Caco-2 (cell line): ENCODE measurements around the gene OAT. TPM values are rescaled to one million over a fixed set of nuclear protein-coding genes. Genes with fewer than 3 reads are reported as not detected.

Experiments used
- BruUV-seq: library from RNA; stranded (reverse); fragments of 400-500 nt; replicated peaks from 2 replicates; lab custom pipeline; 2021; lab: Mats Ljungman, UMichigan
- CTCF ChIA-PET: fragments of 300-600 bp; sonication (Branson Sonifier 250); formaldehyde crosslinking; loops from one replicate; lab custom pipeline; 2022; ENCODE audit warnings: antibody characterized with exemption; lab: Charles Lee
- POLR2A ChIA-PET: fragments of 300-600 bp; sonication (Branson Sonifier 250); formaldehyde crosslinking; loops from one replicate; lab custom pipeline; 2022; ENCODE audit warnings: antibody characterized with exemption; lab: Charles Lee
- DNase-seq, 2 experiments: peaks; one replicate each; pipeline versions ENCODE4 v3.0.0 to v3.0.0-alpha.2; 2020 to 2022
- H3K27me3 ChIP-seq: replicated peaks from 2 replicates; pipeline ENCODE4 v1.6.0; 2011; ENCODE audit warnings: low read length; ENCODE audit not compliant: control insufficient read depth, insufficient read depth
- H3K36me3 ChIP-seq: 2 replicates; pipeline ENCODE4 v1.5.1; 2011; ENCODE audit warnings: low read length; ENCODE audit not compliant: control insufficient read depth, insufficient read depth
- H3K4me1 ChIP-seq: fragments of 250-450 bp; sonication (Bioruptor Pico); 2 replicates; pipeline ENCODE4 v1.5.1; 2020; ENCODE audit warnings: mild to moderate bottlenecking
- H3K4me3 ChIP-seq: 2 replicates; pipeline ENCODE4 v1.5.1; 2011; ENCODE audit warnings: low read depth, mild to moderate bottlenecking, control low read depth, low read length
- H3K9me3 ChIP-seq: fragments of 250-450 bp; sonication (Bioruptor Pico); 2 replicates; pipeline ENCODE4 v1.5.1; 2020; ENCODE audit warnings: mild to moderate bottlenecking, moderate library complexity
- H3K27ac Mint-ChIP-seq: one replicate; pipeline ENCODE4 v1.8.0; 2022; ENCODE audit warnings: mixed read lengths; ENCODE audit not compliant: unreplicated experiment
- H3K27me3 Mint-ChIP-seq: one replicate; pipeline ENCODE4 v1.8.0; 2022; ENCODE audit warnings: mixed read lengths; ENCODE audit not compliant: insufficient read depth, unreplicated experiment
- H3K36me3 Mint-ChIP-seq: one replicate; pipeline ENCODE4 v1.8.0; 2022; ENCODE audit warnings: mild to moderate bottlenecking, mixed read lengths; ENCODE audit not compliant: insufficient read depth, unreplicated experiment
- H3K4me1 Mint-ChIP-seq: one replicate; pipeline ENCODE4 v1.8.0; 2022; ENCODE audit warnings: low read depth, mixed read lengths; ENCODE audit not compliant: unreplicated experiment
- H3K4me3 Mint-ChIP-seq: one replicate; pipeline ENCODE4 v1.8.0; 2022; ENCODE audit warnings: mild to moderate bottlenecking, moderate library complexity, mixed read lengths; ENCODE audit not compliant: unreplicated experiment
- H3K9me3 Mint-ChIP-seq: one replicate; pipeline ENCODE4 v1.8.0; 2022; ENCODE audit warnings: mixed read lengths; ENCODE audit not compliant: unreplicated experiment
- intact Hi-C: fragments of 100-400 bp; cut with micrococcal nuclease; formaldehyde crosslinking; loops from one replicate; pipeline ENCODE4 v1.10.0; 2022; ENCODE audit not compliant: unreplicated experiment
- total RNA-seq: library from RNA; stranded (reverse); gene quantifications from 2 replicates; pipeline ENCODE4 v1.2.3, GENCODE V29; 2022
- TF ChIP-seq, protein P1 (sequence below), 2 experiments: fragments of 200-600 bp in 1 of 2; IDR thresholded peaks; 1 replicate in 1 of 2; 2 replicates in 1 of 2; pipeline versions ENCODE4 v1.5.1 to v1.8.0; 2011 to 2022; ENCODE audit warnings: antibody characterized with exemption in 1 of 2, control low read depth in 1 of 2, inconsistent platforms in 1 of 2, low read depth in 1 of 2, low read length in 1 of 2, mild to moderate bottlenecking in 1 of 2, moderate library complexity in 1 of 2; ENCODE audit not compliant: insufficient read depth in 1 of 2, severe bottlenecking in 1 of 2, unreplicated experiment in 1 of 2

The OAT gene
- total RNA-seq, 1 experiment from 2014 or later = 312 TPM

DNA sequence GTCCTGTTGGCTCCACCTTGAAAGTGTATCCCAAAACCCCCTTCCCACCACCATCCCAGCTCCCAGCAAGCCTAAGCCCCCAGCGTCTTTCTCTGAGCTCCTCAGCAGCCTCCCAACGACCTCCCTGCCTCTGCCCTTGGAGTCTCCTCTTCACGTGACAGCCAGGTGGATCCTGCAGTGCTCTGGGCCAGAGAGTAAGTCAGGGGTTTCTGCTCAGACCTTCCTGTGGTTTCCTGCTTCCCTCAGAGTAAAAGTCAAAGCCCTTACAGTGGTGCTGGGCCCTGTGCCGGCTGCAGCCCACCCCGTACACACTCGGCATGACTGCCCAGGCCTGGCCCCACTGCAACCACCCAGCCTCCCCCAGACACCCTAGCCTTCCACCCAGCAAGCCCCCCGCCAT is 51.9 kb downstream of the OAT start:
- Histone ChIP-seq H3K4me3 (no peak overlapping the region), H3K4me1 (no peaks in the 10 kb centered on the region), H3K27me3 (no peaks in the 10 kb centered on the region), H3K9me3 (peaks cover 1% of the 10 kb centered on the region; the same call in 1 of the 2 replicates), H3K36me3 (no peaks in the 10 kb centered on the region)
- intact Hi-C loops = no loop called here
- H3K4me1 Mint-ChIP-seq = no peaks in the 10 kb centered on the region
- POLR2A ChIA-PET = no interaction called here
- no peak overlapping the region for H3K4me3 Mint-ChIP-seq
- CTCF ChIA-PET = interaction anchor here (0.6 kb wide), 1 partner anchor 52 kb away, joined by 3 read pairs; the partner anchor contains the start of gene OAT
- no TSS peak for BruUV-seq
- DNase-seq = no peak
- H3K27ac Mint-ChIP-seq = no peak overlapping the region
- TF ChIP-seq, protein P1, sequence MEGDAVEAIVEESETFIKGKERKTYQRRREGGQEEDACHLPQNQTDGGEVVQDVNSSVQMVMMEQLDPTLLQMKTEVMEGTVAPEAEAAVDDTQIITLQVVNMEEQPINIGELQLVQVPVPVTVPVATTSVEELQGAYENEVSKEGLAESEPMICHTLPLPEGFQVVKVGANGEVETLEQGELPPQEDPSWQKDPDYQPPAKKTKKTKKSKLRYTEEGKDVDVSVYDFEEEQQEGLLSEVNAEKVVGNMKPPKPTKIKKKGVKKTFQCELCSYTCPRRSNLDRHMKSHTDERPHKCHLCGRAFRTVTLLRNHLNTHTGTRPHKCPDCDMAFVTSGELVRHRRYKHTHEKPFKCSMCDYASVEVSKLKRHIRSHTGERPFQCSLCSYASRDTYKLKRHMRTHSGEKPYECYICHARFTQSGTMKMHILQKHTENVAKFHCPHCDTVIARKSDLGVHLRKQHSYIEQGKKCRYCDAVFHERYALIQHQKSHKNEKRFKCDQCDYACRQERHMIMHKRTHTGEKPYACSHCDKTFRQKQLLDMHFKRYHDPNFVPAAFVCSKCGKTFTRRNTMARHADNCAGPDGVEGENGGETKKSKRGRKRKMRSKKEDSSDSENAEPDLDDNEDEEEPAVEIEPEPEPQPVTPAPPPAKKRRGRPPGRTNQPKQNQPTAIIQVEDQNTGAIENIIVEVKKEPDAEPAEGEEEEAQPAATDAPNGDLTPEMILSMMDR (IDR thresholded peaks at IDR 0.05; ENCODE audit: insufficient read depth in 1 of 2, low read depth in 1 of 2, low read length in 1 of 2, severe bottlenecking in 1 of 2, unreplicated experiment in 1 of 2) = no peak
- H3K36me3 Mint-ChIP-seq = no peaks in the 10 kb centered on the region
- no peaks in the 10 kb centered on the region for H3K9me3 Mint-ChIP-seq
- H3K27me3 Mint-ChIP-seq = peaks cover 2% of the 10 kb centered on the region

DNA sequence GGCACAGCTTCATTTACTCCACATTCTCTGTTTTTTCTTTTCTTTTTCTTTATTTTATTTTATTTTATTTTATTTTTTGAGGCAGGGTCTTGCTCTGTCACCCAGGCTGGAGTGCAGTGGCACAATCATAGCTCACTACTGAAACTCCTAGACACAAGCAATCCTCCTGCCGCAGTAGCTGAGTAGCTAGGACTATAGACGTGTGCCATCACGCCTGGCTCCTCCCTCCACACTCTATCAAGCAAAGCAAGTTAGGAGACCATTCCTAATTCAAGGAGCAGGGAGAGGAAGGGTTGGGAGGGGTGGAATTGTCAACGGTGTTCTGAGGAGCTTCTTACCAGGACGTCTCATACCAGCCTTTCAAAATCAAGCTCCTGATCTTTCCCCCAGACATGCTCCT is 52.4 kb downstream of the OAT start:
- Histone ChIP-seq H3K9me3 (no peaks in the 10 kb centered on the region), H3K4me3 (no peak overlapping the region), H3K4me1 (no peaks in the 10 kb centered on the region), H3K36me3 (no peaks in the 10 kb centered on the region), H3K27me3 (no peaks in the 10 kb centered on the region)
- no peaks in the 10 kb centered on the region for H3K9me3 Mint-ChIP-seq
- H3K4me1 Mint-ChIP-seq = no peaks in the 10 kb centered on the region
- BruUV-seq = no TSS peak
- no peak overlapping the region for H3K4me3 Mint-ChIP-seq
- ChIA-PET CTCF (interaction anchor here (0.6 kb wide), 1 partner anchor 52 kb away, joined by 3 read pairs; the partner anchor contains the start of gene OAT), POLR2A (no interaction called here)
- no peak overlapping the region for H3K27ac Mint-ChIP-seq
- TF ChIP-seq, protein P1 (IDR thresholded peaks at IDR 0.05; ENCODE audit: insufficient read depth in 1 of 2, low read depth in 1 of 2, low read length in 1 of 2, severe bottlenecking in 1 of 2, unreplicated experiment in 1 of 2) = no peak
- no peaks in the 10 kb centered on the region for H3K36me3 Mint-ChIP-seq
- intact Hi-C loops = no loop called here
- peaks cover 2% of the 10 kb centered on the region for H3K27me3 Mint-ChIP-seq
- DNase-seq = no peak

DNA sequence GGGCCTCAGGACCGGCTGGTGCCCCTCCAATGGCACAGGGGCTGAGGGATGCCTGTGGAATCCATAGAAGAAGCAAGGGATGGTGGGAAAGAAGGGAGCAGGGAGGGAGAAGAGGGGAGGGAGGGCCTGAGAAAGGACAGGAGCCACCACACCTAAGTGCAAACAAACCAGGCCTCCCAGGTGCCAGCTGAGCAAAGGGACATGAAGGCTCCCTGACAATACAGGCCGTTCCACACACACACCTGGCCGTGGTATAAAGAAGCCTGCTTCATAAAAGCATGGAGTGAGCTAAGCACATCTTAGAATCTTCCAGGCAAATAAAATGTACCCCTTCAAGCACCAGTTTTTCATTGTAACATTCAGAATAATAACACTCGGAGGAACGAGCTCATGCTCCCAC is 54.0 kb downstream of the OAT start:
- no peaks in the 10 kb centered on the region for H3K36me3 ChIP-seq
- H3K27me3 ChIP-seq = no peaks in the 10 kb centered on the region
- H3K9me3 ChIP-seq = no peaks in the 10 kb centered on the region
- TF ChIP-seq, protein P1 (IDR thresholded peaks at IDR 0.05; ENCODE audit: insufficient read depth in 1 of 2, low read depth in 1 of 2, low read length in 1 of 2, severe bottlenecking in 1 of 2, unreplicated experiment in 1 of 2) = no peak
- DNase-seq = no peak
- intact Hi-C loops = no loop called here
- Mint-ChIP-seq H3K9me3 (no peaks in the 10 kb centered on the region), H3K27me3 (no peaks in the 10 kb centered on the region), H3K4me3 (no peak overlapping the region), H3K4me1 (no peaks in the 10 kb centered on the region), H3K36me3 (no peaks in the 10 kb centered on the region), H3K27ac (no peak overlapping the region)
- H3K4me1 ChIP-seq = no peaks in the 10 kb centered on the region
- no TSS peak for BruUV-seq
- no peak overlapping the region for H3K4me3 ChIP-seq
- CTCF ChIA-PET = no interaction called here
- POLR2A ChIA-PET = no interaction called here
